Measurements from ENCODE around the gene TBC1D13.
A peak's percentile ranks its signal among the peaks of the same experiment; 100 is the strongest.
"Not testable (repeated sequence)": the region's sequence is repeated elsewhere in the genome, so short reads cannot be mapped to it uniquely, and the experiment has no call there.

The TBC1D13 gene

DNA sequence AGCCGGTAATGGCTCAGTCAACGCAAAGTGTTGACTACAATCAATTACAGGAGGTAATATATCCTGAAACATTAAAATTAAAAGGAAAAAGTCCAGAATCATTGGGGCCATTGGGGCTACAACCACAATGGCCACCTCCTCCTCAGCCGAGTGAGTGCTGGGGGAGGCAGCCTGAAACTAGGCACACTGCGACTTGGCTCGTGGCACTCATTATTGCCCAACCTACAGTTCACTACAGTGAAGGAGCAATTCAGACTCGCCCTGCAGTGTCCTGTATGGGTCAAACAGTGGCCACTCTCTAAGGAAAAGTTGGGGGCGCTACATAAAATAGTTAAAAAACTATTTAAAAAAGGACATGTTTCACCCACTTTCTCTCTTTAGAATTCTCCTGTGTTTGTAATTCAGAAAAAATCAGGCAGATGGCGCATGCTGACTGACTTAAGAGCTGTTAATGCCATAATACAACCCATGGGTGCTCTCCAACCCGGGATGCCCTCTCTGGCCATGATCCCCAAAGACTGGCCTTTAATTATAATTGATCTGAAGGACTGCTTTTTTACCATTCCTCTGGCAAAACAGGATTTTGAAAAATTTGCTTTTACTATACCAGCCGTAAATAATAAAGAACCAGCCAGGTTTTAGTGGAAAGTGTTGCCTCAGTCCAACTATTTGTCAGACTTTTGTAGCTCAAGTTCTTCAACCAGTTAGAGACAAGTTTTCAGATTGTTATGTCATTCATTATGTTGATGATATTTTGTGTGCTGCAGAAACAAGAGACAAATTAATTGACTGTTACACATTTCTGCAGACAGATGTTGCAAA is 64.9 kb downstream of the TBC1D13 start:
- peak; percentile 29 for FAIRE-seq

DNA sequence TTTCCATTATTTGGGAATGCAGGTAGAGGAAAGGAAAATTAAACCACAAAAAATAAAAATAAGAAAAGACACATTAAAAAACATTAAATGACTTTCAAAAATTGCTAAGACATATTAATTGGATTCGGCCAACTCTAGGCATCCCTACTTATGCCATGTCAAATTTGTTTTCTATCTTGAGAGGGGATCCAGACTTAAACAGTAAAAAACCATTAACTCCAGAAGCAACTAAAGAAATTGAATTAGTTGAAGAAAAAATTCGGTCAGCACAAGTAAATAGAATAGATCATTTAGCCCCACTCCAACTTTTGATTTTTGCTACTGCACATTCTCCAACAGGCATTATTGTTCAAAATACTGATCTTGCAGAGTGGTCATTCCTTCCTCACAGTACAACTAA is 65.6 kb downstream of the TBC1D13 start:
- not testable (repeated sequence) for FAIRE-seq

DNA sequence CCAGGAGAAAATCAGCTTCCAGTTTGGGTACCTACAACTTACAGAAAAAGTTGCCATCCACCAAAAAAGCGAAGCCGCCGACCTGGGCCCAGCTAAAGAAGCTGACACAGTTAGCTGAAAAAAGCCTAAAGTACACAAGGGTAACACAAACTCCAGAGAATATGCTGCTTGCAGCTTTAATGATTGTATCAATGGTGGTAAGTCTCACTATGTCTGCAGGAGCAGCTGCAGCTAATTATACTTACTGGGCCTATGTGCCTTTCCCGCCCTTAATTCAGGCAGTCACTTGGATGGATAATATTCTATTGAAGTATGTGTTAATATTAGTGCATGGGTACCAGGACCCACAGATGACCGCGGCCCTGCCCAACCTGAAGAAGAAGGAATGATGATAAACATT is 67.4 kb downstream of the TBC1D13 start:
- FAIRE-seq: not testable (repeated sequence)

DNA sequence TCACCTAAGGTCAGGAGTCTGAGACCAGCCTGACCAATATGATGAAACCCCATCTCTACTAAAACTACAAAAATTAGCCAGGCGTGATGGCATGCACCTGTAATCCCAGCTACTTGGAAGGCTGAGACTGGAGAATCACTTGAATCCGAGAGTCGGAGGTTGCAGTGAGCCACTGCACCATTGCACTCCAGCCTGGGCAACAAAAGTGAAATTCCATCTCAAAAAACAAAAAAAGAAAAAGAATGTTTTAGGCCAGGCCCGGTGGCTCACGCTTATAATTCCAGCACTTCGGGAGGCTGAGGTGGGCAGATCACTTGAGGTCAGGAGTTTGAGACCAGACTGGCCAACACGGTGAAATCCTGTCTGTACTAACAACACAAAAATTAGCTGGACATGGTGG is 71.4 kb downstream of the TBC1D13 start:
- FAIRE-seq: not testable (repeated sequence)
